Fibroblast of lung (primary cell): ENCODE data around the gene IKBIP.

Source experiments
- CTCF ChIP-seq, 2 donors: IDR thresholded peaks in 1 of 2; conservative IDR thresholded peaks in 1 of 2; 1 replicate in 1 of 2; 2 replicates in 1 of 2; pipeline ENCODE4 v1.5.1; 2011 to 2012; ENCODE audit warnings: low read length in 2 of 2, control low read depth in 1 of 2, inconsistent platforms in 1 of 2, low read depth in 1 of 2, mild to moderate bottlenecking in 1 of 2
- EZH2 ChIP-seq: IDR thresholded peaks from 2 replicates; pipeline ENCODE4 v1.5.1; 2012; ENCODE audit warnings: low read length, control low read depth, mild to moderate bottlenecking; ENCODE audit errors: missing control alignments

- TF ChIP-seq CTCF (conservative IDR thresholded peaks at IDR 0.05 in 1 of 2, IDR thresholded peaks at IDR 0.05 in 1 of 2; ENCODE audit: low read depth in 1 of 2, low read length in 2 of 2) (no peak), EZH2 (no peak)
Observed at GRCh38 chr12:98578821-98579220, 65.8 kb downstream of the IKBIP start.
